ENCODE results near the gene SPART. TPM values are rescaled to one million over a fixed set of nuclear protein-coding genes. Genes with fewer than 3 reads are reported as not detected.
A peak's percentile ranks its signal among the peaks of the same experiment; 100 is the strongest.

SPART gene
- total and polyA plus RNA-seq, 10 donors: 15.9 to 68.5 (median 54.7) TPM

DNA sequence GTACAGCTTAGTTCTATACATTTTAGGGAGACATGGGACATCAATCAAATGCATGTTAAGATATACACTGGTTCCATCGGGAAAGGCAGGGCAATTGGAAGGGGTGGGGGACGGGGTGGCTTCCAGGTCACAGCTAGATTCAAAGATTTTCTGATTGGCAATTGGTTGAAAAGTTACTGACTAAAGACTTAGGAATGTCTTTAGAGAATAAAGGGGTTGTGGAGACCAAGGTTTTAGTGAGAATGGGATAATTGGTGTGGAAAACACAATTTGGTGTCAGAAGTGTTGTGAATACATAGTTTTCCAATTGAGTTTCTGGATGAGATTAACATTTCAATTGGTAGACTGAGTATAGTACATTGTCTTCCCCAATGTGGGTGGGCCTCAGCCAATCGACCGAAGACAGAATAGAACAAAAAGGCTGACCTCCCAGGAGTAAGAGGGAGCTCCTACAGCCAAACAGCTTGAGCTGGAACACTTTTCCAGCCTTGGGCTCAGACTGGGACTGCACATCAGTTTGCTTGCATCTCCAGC is 47.6 kb downstream of the SPART start:
- 31 to 49% (median 35%) methylated on average over 4 of the region's 4 CpGs for WGBS, 5 donors
- Histone ChIP-seq H3K9me3 (no peaks in the 10 kb centered on the region), H3K27ac (no peak overlapping the region), H3K36me3 (peaks cover 0 to 25% (median 0%) of the 10 kb centered on the region in 6 donors), H3K4me1 (peaks cover 0 to 20% (median 10%) of the 10 kb centered on the region in 6 donors), H3K4me3 (peak overlapping the region in 1 of 8 donors; percentile 48), H3K27me3 (replicated peaks in 1 of 7) (peaks cover 0 to 29% (median 0%) of the 10 kb centered on the region in 7 donors)
- TF ChIP-seq POLR2A (IDR thresholded peaks at IDR 0.05): no peak
- TF ChIP-seq, protein P1, sequence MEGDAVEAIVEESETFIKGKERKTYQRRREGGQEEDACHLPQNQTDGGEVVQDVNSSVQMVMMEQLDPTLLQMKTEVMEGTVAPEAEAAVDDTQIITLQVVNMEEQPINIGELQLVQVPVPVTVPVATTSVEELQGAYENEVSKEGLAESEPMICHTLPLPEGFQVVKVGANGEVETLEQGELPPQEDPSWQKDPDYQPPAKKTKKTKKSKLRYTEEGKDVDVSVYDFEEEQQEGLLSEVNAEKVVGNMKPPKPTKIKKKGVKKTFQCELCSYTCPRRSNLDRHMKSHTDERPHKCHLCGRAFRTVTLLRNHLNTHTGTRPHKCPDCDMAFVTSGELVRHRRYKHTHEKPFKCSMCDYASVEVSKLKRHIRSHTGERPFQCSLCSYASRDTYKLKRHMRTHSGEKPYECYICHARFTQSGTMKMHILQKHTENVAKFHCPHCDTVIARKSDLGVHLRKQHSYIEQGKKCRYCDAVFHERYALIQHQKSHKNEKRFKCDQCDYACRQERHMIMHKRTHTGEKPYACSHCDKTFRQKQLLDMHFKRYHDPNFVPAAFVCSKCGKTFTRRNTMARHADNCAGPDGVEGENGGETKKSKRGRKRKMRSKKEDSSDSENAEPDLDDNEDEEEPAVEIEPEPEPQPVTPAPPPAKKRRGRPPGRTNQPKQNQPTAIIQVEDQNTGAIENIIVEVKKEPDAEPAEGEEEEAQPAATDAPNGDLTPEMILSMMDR (IDR thresholded peaks at IDR 0.05 in 8 of 11, conservative IDR thresholded peaks at IDR 0.05 in 3 of 11): no peak
- TF ChIP-seq POLR2AphosphoS5 (IDR thresholded peaks at IDR 0.05): no peak
- intact Hi-C loops (cut with DNase I; ENCODE audit: low total_unique reads): no loop called here
- no peak for DNase-seq

GRCh38 chr13:36297366-36298338 is 48.5 kb downstream of the SPART start, which contains the start of gene CCDC169:
TSS of gene CCDC169 (minus strand) at chr13:36297814. CDS start at chr13:36297719, 95 bp downstream.
- peak within 1 kb of the TSS in 1 of 8 donors; percentile 27 for H3K27ac ChIP-seq
- peak; percentile 90 for DNase-seq
- WGBS, 5 donors: 2 to 6% (median 2%) methylated on average over 38 to 53 of the region's 53 CpGs
- H3K36me3 ChIP-seq: peaks cover 0 to 15% (median 0%) of the 10 kb centered on the region in 6 donors
- TF ChIP-seq, protein P1 (IDR thresholded peaks at IDR 0.05 in 8 of 11, conservative IDR thresholded peaks at IDR 0.05 in 3 of 11): no peak
- peak; percentile 31 to 81 (median 70) for TF ChIP-seq POLR2AphosphoS5 (IDR thresholded peaks at IDR 0.05)
- H3K9me3 ChIP-seq: no peaks in the 10 kb centered on the region
- H3K4me1 ChIP-seq: peaks cover 0 to 20% (median 10%) of the 10 kb centered on the region in 6 donors
- peaks cover 0 to 29% (median 0%) of the 10 kb centered on the region in 7 donors for H3K27me3 ChIP-seq (replicated peaks in 1 of 7)
- intact Hi-C loops (cut with DNase I; ENCODE audit: low total_unique reads): no loop called here
- H3K4me3 ChIP-seq: peak within 1 kb of the TSS; percentile 36 to 73 (median 48)

DNA sequence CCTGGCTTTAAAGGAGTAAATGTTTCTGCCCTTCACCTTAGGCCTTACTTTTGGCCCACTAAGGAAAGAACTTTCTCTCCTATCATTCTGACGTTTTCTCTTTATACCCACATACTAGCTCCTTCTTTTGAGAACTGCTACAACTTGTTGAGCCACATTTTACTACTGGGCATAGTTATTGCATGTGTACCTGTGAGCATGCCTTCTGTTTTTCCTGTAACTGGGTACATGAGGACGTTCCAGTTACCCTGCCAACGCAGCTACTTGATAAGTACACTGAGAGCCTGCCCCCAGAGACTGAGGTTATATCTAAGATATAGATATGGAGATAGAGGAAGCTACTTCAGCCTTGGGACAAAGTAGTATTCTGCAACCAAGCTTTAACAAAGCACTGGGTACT is 52.1 kb downstream of the SPART start:
- WGBS, 5 donors: 65 to 84% (median 71%) methylated on average over 3 of the region's 3 CpGs
- intact Hi-C loops (cut with DNase I; ENCODE audit: low total_unique reads): no loop called here
- Histone ChIP-seq H3K4me3 (no peak overlapping the region), H3K27me3 (replicated peaks in 1 of 7) (peaks cover 0 to 29% (median 4%) of the 10 kb centered on the region in 7 donors), H3K36me3 (no peaks in the 10 kb centered on the region), H3K27ac (no peak overlapping the region), H3K9me3 (peaks cover 0 to 17% (median 9%) of the 10 kb centered on the region in 8 donors), H3K4me1 (peaks cover 0 to 20% (median 10%) of the 10 kb centered on the region in 6 donors)
- TF ChIP-seq, protein P1 (IDR thresholded peaks at IDR 0.05 in 8 of 11, conservative IDR thresholded peaks at IDR 0.05 in 3 of 11): no peak
- DNase-seq: no peak

- peaks cover 0 to 26% (median 4%) of the 10 kb centered on the region in 7 donors for H3K27me3 ChIP-seq (replicated peaks in 1 of 7)
- WGBS, 5 donors: 79 to 94% (median 92%) methylated on average over 1 of the region's 1 CpG
- H3K4me1 ChIP-seq: peaks cover 0 to 18% (median 9%) of the 10 kb centered on the region in 6 donors
- no peaks in the 10 kb centered on the region for H3K36me3 ChIP-seq
- no peak overlapping the region for H3K4me3 ChIP-seq
- no peak for DNase-seq
- TF ChIP-seq, protein P1 (IDR thresholded peaks at IDR 0.05 in 8 of 11, conservative IDR thresholded peaks at IDR 0.05 in 3 of 11): no peak
- TF ChIP-seq POLR2A (IDR thresholded peaks at IDR 0.05) (no peak), POLR2AphosphoS5 (IDR thresholded peaks at IDR 0.05) (no peak)
- no peak overlapping the region for H3K27ac ChIP-seq
- intact Hi-C loops (cut with DNase I; ENCODE audit: low total_unique reads): no loop called here
- H3K9me3 ChIP-seq: peaks cover 0 to 23% (median 15%) of the 10 kb centered on the region in 8 donors
These were observed 52.7 kb downstream of the SPART start for GRCh38 chr13:36293497-36293896.
